ENCODE data around the gene TYROBP. TPM values are rescaled to one million over a fixed set of nuclear protein-coding genes. Genes with fewer than 3 reads are reported as not detected.

Gene TYROBP
- total RNA-seq, 1 experiment from 2014 or later, result not detected

DNA sequence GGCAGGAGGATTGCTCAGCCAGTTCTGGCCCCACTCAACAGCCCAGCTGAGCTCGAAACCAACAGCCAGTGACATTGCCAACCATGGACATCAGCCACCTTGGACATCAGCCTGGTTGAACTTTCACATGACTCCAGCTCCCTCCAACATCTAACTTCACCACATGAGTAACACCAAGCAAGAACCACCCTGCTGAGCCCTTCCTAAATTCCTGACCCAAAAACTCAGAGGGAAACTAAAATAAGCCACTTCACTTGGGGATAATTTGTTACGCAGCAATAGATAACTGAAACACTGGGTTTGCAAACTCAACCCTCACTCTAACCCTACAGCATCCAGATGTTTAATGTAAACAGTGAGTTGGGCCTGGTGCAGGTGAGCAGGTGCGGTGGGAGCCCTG is 17.4 kb upstream of the TYROBP start:
- Histone ChIP-seq H3K27ac (ENCODE audit: low read depth, low read length, poor library complexity, severe bottlenecking) (no peak overlapping the region), H3K27me3 (replicated peaks; ENCODE audit: insufficient read depth, low read depth, low read length, poor library complexity) (no peaks in the 10 kb centered on the region), H3K4me3 (ENCODE audit: low read depth, low read length, poor library complexity, severe bottlenecking) (no peak overlapping the region), H3K36me3 (ENCODE audit: insufficient read depth, low read length, poor library complexity, severe bottlenecking) (no peaks in the 10 kb centered on the region), H3K9me3 (ENCODE audit: low read depth, low read length, poor library complexity, severe bottlenecking) (no peaks in the 10 kb centered on the region), H3K4me1 (ENCODE audit: insufficient read depth, low read length, poor library complexity, severe bottlenecking) (no peaks in the 10 kb centered on the region)
- no peak for DNase-seq (ENCODE audit: low spot score)
- ChIA-PET POLR2A (ENCODE audit: low non-redundant PET) (no interaction called here), CTCF (interaction anchor here (0.6 kb wide), 1 partner anchor 47 kb away, joined by 7 read pairs; no protein-coding TSS in a partner anchor)
- intact Hi-C loops (cut with micrococcal nuclease; ENCODE audit: unreplicated experiment), result no loop called here
- no TSS peak for BruUV-seq (replicated peaks)
- TF ChIP-seq, protein P1, sequence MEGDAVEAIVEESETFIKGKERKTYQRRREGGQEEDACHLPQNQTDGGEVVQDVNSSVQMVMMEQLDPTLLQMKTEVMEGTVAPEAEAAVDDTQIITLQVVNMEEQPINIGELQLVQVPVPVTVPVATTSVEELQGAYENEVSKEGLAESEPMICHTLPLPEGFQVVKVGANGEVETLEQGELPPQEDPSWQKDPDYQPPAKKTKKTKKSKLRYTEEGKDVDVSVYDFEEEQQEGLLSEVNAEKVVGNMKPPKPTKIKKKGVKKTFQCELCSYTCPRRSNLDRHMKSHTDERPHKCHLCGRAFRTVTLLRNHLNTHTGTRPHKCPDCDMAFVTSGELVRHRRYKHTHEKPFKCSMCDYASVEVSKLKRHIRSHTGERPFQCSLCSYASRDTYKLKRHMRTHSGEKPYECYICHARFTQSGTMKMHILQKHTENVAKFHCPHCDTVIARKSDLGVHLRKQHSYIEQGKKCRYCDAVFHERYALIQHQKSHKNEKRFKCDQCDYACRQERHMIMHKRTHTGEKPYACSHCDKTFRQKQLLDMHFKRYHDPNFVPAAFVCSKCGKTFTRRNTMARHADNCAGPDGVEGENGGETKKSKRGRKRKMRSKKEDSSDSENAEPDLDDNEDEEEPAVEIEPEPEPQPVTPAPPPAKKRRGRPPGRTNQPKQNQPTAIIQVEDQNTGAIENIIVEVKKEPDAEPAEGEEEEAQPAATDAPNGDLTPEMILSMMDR (conservative IDR thresholded peaks at IDR 0.05; ENCODE audit: low read depth, low read length), result no peak
- no peak for TF ChIP-seq EZH2 (IDR thresholded peaks at IDR 0.05; ENCODE audit: borderline replicate concordance, low read depth, low read length, poor library complexity, severe bottlenecking)

DNA sequence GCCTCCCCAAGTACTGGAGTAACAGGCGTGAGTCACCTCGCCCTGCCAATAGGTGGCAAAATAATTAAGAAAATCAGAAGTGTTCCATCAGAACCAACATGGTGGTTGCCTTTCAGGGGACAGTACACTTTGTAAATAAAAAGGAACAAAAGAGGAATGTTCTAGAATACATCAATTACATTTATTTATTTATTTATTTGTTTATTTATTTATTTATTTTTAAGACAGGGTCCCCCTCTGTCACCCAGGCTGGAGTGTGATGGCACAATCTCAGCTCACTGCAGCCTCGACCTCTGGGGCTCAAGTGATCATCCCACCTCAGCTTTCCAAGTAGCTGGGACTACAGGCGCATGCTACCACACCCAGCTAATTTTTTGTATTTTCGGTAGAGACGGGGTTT is 12.9 kb upstream of the TYROBP start:
- Histone ChIP-seq H3K9me3 (ENCODE audit: low read depth, low read length, poor library complexity, severe bottlenecking) (no peaks in the 10 kb centered on the region), H3K4me1 (ENCODE audit: insufficient read depth, low read length, poor library complexity, severe bottlenecking) (no peaks in the 10 kb centered on the region), H3K27me3 (replicated peaks; ENCODE audit: insufficient read depth, low read depth, low read length, poor library complexity) (no peaks in the 10 kb centered on the region), H3K27ac (ENCODE audit: low read depth, low read length, poor library complexity, severe bottlenecking) (no peak overlapping the region), H3K36me3 (ENCODE audit: insufficient read depth, low read length, poor library complexity, severe bottlenecking) (no peaks in the 10 kb centered on the region), H3K4me3 (ENCODE audit: low read depth, low read length, poor library complexity, severe bottlenecking) (no peak overlapping the region)
- TF ChIP-seq, protein P1 (conservative IDR thresholded peaks at IDR 0.05; ENCODE audit: low read depth, low read length), result no peak
- TF ChIP-seq EZH2 (IDR thresholded peaks at IDR 0.05; ENCODE audit: borderline replicate concordance, low read depth, low read length, poor library complexity, severe bottlenecking), result no peak
- intact Hi-C loops (cut with micrococcal nuclease; ENCODE audit: unreplicated experiment), result no loop called here
- POLR2A ChIA-PET (ENCODE audit: low non-redundant PET), result no interaction called here
- BruUV-seq (replicated peaks), result no TSS peak
- CTCF ChIA-PET, result no interaction called here
- no peak for DNase-seq (ENCODE audit: low spot score)

DNA sequence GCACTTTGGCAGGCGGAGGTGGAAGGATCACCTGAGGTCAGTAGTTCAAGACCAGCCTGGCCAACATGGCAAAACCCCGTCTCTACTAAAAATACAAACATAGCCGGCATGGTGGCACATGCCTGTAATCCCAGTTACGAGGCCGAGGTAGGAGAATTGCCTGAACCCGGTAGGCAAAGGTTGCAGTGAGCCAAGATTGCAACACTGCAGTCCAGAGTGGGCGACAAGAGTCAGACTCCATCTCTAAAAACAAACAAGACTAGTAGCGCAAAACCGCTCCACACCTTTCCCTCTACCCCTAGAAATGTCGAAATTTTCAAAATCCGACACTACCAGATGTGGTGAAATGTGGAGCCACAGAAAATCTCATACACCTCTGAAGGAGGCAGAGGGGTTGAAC is 11.2 kb upstream of the TYROBP start:
- intact Hi-C loops (cut with micrococcal nuclease; ENCODE audit: unreplicated experiment), result no loop called here
- Histone ChIP-seq H3K27me3 (replicated peaks; ENCODE audit: insufficient read depth, low read depth, low read length, poor library complexity) (no peaks in the 10 kb centered on the region), H3K4me1 (ENCODE audit: insufficient read depth, low read length, poor library complexity, severe bottlenecking) (no peaks in the 10 kb centered on the region), H3K9me3 (ENCODE audit: low read depth, low read length, poor library complexity, severe bottlenecking) (no peaks in the 10 kb centered on the region), H3K36me3 (ENCODE audit: insufficient read depth, low read length, poor library complexity, severe bottlenecking) (no peaks in the 10 kb centered on the region), H3K4me3 (ENCODE audit: low read depth, low read length, poor library complexity, severe bottlenecking) (no peak overlapping the region), H3K27ac (ENCODE audit: low read depth, low read length, poor library complexity, severe bottlenecking) (no peak overlapping the region)
- TF ChIP-seq, protein P1 (conservative IDR thresholded peaks at IDR 0.05; ENCODE audit: low read depth, low read length), result no peak
- no peak for TF ChIP-seq EZH2 (IDR thresholded peaks at IDR 0.05; ENCODE audit: borderline replicate concordance, low read depth, low read length, poor library complexity, severe bottlenecking)
- DNase-seq (ENCODE audit: low spot score), result no peak
- CTCF ChIA-PET, result no interaction called here
- POLR2A ChIA-PET (ENCODE audit: low non-redundant PET), result no interaction called here
- no TSS peak for BruUV-seq (replicated peaks)
